Left kidney (tissue), 2 donors: ENCODE data around the gene FAXC. TPM values are rescaled to one million over a fixed set of nuclear protein-coding genes. Genes with fewer than 3 reads are reported as not detected.
"Not testable (repeated sequence)": the region's sequence is repeated elsewhere in the genome, so short reads cannot be mapped to it uniquely, and the experiment has no call there.

Source experiments
- DNase-seq: peaks from one replicate; pipeline ENCODE4 v3.0.0-alpha.2; 2013
- polyA plus RNA-seq: library from polyadenylated mRNA; unstranded; fragments of 120-200 nt; gene quantifications from one replicate; pipeline ENCODE4 v1.2.1, GENCODE V29; 2013; ENCODE audit not compliant: insufficient read length

FAXC gene
- polyA plus RNA-seq, 1 donor: 5.8 TPM

DNA sequence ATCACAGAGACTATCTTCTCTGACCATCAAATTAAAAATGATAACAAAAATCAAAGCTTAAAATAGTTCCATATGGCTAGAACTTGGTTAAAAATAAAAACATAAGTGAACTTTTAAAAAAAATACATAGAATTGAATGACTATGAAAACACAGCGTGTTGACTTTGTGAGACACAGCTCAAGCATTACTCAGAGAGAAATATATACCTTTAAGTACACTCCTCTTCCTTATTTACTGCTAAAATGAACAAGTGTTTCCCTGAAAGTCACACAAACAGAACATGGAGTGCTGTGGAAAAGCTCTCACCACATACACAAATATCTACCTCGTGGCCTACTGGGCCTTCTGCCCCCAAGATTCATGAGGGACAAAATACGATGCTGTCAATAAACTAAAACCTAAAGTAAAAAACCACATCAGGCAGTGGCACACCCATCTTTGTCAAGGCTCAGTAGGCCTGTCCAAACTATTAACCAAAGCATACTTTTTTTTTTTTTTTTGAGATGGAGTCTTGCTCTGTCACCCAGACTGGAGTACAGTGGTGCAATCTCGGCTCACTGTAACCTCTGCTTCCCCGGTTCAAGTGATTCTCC, 7.5 kb downstream of the FAXC start:
- no peak for DNase-seq

DNA sequence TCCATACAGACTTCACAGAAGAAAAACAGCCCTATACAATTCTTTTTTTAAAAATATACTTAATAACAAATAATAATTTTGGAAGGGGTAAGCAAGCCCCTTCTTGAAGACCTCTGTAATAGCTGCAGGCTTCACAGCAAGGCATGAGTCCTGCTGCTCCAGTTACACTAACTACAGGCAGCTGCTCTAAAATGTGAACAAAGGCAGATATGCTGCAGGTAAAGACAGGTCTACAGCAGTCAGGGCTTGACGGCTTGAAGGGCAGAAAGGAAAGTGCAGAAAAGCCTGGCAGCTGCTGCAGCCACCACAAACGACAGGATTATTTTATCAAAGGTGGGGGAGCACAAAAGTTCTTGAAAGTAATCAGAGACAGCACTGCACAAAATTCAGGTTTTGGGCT, 11.3 kb downstream of the FAXC start:
- DNase-seq: no peak

DNA sequence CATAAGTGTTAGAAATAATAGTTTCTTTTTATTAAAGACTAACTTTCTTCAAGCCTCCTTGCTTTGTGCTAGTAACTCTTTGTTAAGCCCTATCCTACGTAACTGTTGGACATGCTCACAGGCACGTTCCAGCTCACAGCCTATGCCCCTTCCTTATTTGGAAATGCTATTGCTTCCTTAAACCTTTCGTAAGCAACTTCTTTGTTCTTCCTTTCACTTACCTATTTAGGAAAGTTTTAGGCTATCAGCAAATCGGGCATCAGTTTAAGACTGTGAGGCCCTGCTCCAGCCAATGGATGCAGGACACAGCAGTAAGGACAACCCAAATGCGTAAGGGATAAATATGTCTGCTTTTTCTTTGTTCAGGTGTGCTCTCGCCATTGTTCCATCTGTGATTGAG, 14.2 kb downstream of the FAXC start:
- DNase-seq: not testable (repeated sequence)

DNA sequence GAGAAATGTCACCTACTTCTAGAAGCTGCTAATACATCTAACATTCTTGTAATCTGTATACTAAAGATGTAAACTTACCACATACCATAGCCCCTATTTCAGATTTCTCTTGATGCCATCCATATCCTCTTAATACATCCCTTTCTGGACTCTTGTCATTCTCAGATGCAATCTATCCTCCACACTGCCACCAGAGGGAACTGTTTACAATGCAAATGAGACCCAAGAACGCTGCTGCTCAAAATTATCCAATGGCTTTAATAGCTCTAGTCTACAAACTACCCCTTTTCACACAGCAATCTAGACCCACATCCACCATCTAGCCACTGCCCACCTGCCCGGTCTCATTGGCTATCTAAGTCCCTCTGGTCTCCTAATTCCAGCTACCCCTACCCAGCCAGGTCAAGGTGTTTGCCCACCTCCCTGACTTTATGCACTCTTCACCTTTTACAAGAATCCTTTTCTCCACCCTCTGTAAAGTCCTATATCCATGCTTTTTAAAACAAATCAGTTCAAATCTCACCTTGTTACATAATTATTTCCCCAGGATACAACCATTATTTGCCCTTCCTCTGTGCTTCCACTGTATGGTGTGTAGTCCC, 14.8 kb downstream of the FAXC start:
- no peak for DNase-seq

DNA sequence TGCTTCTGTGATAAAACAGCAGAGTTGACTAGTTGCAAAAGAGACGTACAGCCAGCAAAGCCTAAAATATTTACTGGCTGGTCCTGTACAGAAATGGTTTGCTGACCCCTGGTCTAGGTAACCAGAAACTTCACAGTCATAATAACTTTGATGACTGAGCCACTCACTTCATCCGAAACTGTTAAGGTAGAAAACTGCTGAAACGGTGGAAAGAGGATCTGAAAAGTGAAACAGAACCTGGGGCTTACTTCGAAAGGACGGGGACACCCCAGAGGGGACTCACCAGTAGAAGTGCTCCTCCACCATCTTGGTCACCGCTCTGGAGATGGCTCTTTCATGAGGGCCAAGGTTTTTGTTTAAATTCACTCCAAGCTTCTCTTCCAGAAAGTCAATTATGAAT, 16.4 kb downstream of the FAXC start:
- DNase-seq: no peak

DNA sequence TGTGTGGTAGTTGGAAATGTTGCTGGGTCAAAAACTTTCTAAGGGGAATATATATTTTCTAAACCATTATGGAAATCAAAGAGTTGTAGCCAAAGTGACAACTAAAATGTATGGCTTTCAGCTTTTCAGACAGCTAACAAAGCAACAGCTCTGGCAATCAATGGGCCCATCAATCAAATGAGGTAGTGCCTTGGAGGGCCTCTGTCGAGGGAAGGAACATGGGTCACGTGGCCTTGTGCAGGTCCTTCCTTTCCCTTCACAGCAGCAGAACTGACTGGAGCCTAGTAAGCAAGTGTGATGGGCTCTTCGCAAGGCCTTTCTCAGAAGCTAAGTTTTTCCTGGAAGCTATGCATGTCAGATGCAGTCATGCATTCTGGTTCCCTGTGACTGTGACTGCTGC, 17.9 kb downstream of the FAXC start:
- DNase-seq: no peak

DNA sequence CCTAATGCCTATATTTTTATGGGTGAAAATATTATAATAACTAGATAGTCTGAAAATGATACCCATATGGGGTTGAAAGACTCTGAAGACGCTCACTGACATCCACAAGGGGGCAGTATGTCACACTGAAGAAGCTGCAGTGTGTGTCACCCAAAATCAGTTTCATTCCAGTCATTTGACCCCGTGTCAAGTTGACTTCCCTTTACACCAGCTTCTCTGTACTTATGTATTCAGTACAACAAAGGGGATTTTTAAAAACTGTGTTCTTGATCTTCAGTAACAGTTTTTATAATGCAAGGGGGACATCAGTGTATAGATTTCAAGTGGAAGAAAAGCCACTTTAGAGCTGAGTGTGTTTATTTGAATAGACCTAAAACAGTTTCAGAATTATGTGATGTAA, 19.3 kb downstream of the FAXC start:
- no peak for DNase-seq

DNA sequence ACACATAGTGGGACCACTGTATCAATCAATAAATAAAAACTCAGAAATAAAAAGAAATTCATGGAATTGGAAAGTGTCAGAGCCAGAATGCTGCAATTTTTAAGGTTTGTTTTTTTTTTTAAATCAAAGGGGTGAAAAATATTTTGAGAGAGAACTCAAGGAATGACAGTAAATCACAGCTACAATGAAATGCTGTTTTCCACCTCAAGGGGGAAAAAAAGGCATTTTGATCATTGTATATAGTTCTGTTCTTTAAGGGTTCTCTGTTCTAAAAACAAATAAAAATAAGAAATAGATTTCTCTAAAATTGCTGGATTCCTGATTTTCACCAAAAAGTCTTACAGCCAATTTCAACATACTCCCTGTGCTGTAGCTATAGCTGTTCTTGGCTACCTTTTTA, 24.5 kb downstream of the FAXC start:
- no peak for DNase-seq

DNA sequence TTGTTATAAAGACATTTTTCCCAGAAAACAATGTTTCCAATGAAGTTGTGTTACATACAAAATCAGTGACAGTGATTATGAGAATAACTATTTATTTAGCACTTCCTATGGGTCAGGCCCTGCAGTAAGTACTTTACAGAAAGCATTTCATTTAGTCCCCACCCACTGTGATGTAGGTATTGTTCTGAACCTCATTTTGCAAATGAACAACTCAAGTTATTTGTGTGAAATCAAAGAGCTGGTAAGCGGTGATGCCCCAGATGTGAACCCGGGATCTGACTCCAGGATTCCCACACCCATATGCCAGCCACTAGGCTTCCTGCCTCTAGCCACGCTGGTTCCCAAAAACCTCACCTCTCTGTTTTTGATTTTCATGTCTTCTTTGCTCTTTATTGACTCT, 30.9 kb downstream of the FAXC start:
- DNase-seq: no peak

DNA sequence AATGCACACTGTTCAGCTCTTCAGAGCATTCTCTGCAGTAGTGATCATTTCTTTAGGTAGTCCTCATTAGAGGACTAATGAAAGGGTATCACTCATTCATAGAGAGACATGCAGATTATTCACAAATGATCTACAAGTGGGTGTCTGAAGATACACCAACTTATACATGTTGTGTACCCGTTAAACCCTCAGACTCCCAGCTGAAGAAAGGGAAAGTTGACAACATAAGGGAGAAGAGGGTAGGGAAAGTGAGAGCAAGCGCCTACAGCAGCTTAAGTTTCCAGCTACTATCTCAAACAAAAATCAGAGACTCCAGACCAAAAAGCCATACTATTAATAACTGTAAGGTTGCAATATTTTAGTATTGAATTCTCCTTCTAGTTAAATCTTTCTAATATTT, 37.1 kb downstream of the FAXC start:
- DNase-seq: no peak

DNA sequence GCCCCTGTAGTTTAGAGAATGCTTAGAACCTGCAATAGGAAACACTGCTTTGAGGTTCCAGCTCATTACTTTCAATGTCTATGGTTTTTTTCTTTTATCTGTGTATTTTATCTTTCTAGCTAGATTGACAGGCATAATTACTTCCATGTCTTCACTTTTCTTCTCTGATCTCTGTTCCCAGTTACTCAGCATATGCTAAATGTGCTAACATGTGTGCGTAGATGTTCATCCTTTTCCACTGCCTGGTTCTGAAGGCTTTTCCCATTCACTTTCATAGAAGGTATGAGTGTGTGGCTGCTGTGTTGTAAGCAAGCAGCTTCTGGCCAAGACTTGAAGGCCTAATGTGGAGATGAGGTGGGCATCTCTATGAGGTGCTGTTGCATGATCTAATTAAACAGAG, 38.9 kb downstream of the FAXC start:
- no peak for DNase-seq

DNA sequence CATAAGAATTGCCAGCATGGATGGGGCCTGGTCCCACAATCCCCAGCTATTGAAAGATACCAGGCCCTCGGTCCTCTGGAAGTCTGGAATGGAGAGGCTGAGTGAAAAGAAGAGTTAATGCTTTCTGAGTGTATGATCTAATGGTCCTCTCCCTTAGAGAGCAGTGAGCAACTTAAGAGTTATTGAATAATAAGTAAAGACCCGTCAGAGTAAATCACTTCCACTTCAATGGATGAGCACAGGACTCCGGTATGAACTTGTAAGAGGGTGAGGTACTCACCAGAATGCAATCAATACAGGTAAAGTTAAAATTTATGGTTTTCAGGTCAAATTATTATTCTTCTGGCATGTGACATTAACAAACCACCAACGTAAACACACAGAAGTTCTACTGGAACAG, 39.9 kb downstream of the FAXC start:
- DNase-seq: no peak

DNA sequence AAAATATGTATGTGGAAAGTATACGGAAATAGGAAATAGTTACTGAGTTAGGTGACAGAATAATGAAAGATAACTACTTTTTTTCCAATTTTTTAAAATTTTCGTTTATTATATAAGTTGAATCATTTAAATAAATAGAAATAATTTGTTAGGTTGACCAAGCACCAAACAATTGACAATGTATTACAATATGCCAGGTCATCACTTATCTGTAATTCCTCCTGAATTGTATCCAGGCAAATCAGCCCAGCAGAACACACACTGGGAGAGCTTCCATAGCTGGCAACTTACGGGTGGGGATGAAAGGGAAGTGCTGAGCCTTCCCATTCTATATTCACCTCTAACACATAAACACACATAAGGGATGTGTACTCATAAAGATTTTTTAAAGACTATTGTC, 40.7 kb downstream of the FAXC start:
- DNase-seq: no peak

DNA sequence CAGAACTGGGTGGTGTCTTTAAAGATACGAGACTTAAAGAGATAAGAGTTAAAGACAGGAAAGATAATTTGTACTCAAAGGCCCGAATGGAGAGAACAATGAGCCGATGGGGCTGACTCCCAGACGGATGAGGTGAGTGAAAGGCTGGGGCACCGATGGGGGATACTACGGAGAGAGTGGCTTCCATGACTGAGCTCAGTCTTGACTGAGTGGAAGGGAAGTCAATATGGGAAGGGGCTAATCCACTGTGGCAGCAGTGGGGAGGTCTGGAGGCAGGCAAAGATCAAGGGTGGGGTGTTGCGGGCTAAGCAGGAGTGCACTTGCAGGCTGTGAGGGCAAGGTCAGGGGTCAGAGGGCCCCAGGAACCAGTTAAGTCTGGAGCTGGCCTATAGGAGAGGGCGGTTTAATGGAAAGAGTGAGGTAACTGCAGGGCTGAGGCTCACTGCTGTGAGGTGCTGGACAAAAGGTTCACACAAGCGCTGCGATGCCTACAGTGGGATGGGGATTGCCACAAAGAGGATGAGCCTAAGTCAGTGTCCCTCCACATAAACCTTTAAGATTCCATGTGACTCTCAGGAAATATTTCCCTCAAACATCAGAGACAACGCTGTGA, 42.1 kb downstream of the FAXC start:
- no peak for DNase-seq

DNA sequence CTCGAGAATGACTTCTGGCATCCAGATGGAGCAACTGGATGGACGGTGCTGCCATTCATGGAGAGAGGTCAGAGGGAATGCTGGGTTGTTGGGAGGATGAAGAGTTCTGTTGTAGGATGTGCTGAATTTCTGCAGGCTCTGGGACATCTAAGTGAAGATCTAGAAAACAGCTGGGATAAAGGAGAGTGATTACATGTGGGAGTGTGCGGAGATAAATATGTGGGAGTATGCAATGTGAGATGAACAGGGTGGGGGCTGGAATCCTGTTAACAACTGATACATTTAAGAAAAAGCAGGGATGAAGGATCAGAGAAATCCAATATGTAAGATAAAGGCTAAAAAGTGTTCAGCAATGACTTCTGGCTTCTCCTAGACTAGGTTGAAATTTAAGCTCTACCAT, 43.1 kb downstream of the FAXC start:
- peak; percentile 39 for DNase-seq

DNA sequence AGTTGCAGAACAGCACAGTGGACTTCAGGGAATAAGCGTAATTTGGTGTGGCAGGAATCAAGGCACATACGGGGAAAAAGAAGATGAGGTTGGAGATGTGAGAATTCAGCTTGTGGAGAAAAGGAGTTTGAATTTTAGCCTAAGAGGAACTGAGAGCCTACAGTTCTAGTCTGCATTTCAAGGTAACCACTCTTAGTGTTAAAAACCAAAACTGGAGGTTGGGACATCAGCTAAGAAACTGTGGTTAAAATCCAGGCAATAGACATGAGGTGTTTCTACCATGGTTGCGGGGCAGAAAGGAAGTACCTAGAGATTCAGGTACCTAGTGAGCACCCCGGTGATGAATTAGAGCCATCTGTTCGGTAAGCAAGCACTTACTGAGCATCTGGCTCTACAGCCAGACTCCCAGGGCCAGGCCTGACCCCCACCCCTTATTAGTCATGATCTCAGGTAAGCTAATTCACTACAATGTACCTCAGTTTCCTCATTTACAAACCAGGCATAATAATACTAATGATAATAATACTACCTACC, 44.4 kb downstream of the FAXC start:
- no peak for DNase-seq

DNA sequence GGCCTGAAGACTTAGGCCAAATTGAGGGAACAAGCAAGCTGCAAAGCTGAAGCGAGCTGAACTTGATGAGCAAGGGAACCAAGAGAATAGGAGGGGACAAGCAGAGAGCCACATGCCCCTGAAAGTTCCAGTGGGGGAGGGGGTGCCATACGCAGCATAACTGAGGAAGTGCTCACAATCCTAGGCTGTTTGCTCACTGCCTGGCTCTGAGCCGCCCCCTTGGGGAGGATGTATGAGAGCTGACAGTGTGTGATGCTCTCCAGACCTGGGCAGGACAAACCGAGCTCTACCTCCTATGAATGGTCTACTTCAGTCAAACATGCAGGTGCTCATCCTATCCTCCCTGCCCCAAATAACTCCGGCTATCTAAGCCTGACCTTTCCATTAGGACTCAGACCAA, 52.1 kb downstream of the FAXC start:
- no peak for DNase-seq

DNA sequence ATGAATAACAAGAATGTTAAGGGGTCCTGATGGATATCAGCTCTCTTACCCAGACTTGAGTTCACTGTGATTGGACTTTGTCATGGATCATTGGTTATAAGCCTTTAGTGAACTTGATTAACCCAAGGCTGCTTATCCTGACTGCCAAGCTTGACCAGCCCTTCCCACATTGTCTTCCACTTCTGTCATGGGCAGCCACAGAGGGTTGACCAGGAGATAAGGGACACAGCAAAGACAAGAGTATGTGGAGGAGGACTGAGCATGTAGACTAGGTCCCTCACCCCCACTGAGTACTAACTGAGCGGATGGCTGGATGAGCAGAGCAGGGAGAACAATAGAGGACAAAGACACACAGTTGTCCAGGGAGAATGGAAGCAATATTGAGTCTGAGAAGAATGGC, 52.5 kb downstream of the FAXC start:
- no peak for DNase-seq

DNA sequence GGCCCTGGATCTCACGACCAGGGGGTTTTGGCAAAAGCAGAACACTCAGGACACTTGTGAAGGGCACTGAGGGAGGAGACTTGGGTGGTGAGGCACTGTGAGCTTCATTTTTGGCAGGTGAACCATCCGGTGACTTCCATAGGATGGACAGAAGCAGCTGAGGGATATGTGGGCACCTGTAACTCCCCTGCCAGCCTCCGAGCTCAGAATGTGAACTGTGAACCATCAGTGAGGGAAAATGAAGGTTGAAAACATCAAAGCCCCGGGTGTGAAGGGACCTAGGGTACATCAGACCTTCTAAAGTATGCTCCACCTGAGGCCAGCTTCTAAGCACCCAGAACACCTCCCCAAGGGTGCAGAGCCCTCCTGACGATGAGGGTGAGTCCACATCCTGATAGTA, 53.2 kb downstream of the FAXC start:
- no peak for DNase-seq

DNA sequence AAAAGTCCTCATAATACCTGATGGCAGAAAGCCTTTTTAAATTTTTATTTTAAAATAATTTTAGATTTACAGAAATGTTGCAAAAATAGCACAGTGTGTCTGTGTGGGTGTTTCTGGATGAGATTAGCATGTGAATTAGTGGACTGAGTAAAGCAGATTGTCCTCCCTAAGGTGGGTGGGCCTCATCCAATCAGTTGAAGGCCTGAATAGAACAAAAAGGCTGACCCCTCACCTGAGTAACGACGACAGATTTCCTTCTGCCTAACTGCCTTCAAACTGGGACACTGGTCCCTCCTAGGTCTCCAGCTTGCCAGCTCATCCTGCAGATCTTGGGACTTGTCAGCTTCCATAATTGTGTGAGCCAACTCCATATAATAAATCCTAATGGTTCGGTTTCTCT, 54.2 kb downstream of the FAXC start:
- no peak for DNase-seq

DNA sequence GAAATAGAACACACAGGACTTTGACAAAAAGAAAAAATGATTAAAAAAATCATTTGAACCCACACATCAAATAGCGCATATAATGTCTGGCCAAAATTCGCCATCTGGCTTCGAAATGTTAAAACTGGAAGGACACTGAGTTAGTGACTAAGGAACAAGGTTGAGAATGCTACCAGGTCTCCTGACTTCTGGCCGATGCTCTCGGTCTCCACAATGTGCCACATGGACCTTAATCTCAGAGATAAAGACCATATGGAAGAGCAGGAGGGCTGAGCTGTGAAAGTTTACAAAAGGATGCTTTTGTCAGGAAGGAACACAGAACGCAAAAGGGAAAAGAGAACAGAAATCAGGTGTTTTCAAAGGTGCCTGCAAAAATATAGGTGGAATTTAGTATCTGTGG, 54.7 kb downstream of the FAXC start:
- DNase-seq: no peak

DNA sequence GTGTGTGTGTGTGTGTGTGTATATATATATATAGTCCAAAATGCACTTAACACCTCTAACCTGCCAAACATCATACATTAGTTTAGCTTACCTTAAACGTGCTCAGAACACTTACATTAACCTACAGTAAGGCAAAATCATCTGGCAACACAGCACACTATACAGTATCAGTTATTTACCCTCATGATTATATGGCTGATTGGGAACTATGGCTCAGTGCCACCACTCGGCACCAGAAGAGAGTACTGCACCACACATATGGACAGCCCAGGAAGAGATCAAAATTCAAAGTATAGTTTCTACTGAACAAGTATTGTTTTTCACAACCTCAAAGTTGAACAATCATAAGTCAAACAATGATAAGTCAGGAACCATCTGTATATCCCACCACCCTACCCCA, 59.8 kb downstream of the FAXC start:
- no peak for DNase-seq

DNA sequence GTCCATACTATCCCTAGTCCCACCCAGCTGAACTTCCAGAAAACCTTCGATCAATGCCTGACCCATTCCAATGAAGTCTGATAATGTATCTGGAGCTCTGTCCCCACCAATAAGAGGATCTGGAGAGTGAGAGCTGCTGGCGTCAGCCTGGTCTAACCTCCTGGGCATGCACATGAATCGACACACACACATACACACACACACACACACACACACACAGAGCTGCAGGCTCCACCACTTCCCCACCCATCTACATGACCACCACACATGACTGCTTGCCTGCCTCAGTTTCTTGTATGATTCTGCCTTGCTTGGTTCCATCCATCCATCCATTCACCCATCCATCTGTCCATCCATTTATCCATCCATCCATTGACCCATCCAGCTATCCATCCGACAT, 60.8 kb downstream of the FAXC start:
- DNase-seq: no peak

DNA sequence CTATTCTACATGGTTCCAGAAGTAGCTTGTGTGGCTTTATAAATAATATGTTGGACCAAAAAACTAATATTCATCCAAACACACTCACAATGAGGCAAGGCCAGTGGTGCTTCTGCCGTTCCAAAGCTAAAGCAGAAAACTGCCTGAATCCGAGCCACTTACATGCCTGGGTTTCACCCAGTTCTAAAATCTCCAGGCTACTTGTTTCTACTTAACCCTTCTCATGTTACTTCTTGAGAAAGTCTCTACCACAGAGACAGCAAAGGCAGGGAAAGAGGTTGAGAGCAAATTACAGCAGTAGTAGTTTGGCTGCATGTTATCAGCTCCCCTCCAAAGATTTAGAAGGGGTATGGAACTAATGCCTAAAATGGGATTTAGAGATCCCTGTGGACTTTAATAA, 62.0 kb downstream of the FAXC start:
- no peak for DNase-seq
